T47D (cell line): ENCODE measurements around the gene RBM4B.

Experiments
- DNase-seq, 2 experiments: peaks; one replicate each; pipeline versions ENCODE4 v3.0.0 to v3.0.0-alpha.2; 2011 to 2012; ENCODE audit warnings: low read depth in 1 of 2, low spot score in 1 of 2
- JUND ChIP-seq: IDR thresholded peaks from 2 replicates; pipeline ENCODE4 v1.6.1; 2012; ENCODE audit warnings: low read depth
- in situ Hi-C: cut with HindIII; loops from 2 replicates; pipeline ENCODE4 v1.10.0; 2016; ENCODE audit warnings: low sequenced_read_pairs, low pct_unique_long_range_greater_than_20kb

RBM4B gene

DNA sequence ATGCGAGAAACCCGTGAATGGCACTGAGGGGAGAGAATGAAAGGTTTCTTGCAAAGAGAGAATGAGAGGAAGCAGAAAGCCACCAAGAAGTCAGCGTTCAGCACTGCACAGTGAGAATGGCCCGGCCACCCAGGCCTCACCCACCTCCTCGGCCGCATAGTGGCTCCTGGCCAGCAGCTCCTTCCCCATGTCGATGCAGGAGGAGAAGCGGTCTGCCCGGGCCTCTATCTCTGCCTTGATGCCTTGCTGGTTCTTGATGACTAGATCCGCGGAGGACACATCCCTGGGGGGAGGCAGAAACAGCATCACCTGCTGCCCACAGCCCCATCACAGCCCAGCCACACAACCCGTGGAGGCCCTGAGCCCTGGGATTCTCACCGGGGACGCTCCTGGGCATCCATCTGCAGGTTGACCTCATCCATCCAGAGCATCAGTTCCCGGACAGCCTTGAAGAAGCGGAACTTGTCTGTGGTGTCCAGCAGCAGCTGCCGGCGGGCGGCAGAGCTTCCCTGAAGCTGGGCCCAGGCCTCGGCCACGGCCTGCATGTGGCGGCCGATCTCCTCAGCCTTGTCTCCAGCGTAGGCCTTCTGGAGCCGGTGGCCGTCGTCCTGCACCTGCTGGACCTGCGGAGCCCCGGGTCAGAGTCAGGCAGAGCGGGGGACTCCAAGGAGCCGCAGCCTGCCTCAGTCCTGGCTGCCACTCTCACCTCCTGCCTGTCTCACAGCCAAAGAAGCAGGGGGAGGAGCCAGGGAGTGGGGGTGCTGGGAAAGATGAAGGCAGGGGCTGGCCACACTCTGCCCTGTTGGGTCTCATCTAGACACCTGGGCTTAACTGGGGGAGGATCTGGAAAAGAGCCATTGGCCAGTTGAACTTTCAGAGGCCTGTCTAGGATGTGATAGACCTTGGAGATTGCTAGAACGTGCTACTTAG, 12.2 kb upstream of the RBM4B start:
- TF ChIP-seq JUND: no peak
- no peak for DNase-seq
- in situ Hi-C loops: no loop called here

DNA sequence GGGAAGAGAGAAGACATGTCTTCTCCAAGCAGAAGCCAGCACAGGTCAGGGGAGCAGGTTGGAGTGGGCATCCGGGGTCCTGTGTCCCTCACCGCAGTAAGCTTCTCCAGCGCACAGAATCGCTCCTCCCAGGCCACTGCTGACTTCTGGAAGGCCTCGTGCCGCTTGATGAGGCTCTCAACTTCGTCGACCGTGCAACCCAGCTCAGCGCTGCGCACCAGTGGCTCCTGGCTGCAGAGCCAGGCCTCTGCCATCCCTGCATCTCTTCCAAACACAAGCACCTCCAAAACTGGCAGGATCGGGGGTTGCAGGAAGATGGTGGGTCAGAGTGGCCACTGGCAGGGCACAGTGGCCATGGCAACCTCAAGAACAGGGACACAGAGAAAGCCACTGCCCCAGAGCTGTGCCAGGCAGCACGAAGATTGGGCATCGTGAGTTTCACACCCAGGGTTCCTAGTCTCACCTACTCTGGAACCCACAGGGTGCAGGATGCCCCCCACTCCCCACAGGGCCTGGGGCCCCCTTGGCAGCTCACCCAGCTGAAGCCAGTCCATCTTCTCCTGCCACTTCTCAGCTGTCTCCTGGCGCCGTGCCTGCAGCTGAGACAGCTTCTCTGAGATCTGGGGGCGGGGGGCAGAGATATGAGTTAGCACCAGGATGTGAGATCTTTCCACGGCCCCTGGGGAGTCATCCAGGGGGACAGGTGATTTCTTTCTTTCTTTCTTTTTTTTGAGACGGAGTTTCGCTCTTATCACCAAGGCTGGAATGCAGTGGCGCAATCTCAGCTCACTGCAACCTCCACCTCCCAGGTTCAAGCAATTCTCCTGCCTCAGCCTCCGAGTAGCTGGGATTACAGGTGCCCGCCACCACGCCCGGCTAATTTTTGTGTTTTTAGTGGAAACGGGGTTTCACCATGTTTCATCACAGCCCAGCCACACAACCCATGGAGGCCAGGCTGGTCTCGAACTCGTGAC, 11.2 kb upstream of the RBM4B start:
- in situ Hi-C loops: no loop called here
- no peak for TF ChIP-seq JUND
- no peak for DNase-seq

DNA sequence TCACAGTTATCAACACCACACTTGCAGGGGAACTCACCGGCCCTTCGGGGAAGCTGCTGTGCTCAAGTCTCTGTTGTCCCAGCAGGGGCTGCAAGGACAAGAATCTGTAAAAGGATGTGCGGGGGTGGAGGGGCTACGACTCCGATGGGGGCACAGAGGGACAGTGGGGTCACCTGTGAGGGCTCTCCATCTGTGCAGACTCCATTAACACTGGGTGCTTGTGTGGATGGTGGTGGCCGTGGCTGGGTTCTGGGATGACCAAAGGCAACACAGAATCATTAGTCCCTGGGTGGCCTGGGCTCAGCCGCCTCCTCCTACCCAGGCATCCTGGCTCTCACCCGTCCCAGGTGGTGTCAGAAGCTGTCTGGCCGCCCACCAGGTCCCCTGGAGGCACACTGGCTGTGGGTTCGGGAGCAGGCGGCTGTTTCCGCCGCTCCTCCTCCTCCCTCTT, 10.2 kb upstream of the RBM4B start:
- TF ChIP-seq JUND: no peak
- no peak for DNase-seq
- in situ Hi-C loops: no loop called here

DNA sequence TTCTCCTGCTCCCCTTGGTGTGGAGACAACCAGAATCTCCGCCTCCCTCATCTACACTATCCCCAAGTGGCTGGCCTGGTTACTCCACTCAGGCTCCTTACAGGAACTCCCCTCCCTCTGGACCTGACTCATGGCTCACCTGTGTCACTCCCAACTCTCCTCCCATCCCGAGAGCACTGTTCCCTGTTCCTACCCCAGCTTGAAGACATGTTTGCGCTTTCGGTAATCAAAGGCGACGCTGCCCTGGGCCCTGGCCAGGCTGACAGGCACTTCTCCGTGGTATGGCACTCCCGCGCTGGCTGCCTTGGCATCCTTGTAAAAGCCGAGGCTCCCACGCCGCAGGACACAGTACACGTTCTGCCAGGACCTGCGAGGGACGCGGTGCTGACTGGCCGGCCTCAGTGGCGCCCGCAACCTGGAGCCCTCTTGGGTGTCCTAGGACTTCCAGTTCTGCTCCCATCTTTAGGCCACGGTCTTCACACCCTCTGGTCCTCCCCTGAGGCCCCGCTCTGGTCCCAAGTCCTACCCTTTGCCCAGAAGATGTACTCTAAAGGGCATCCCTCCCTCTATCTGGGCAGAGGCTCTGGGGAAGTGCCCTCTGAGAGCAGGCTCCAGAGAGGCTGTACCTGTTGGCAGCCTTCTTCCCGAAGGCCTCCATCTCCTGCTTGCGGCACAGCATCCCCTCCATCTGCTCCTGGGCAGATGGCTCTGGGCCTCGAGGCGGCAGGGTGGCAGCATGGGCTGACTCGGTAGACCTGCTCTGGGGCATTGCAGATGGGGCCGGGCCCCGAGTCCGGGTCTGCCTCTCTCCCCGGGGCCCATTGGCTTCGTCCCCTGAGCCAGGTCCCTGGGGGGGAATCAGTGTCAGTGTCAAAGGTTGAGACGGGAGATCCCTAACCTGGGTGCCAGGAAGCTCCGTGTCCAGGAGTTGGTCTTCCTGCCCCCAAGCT, 9.4 kb upstream of the RBM4B start:
- in situ Hi-C loops: no loop called here
- TF ChIP-seq JUND: no peak
- DNase-seq: no peak

DNA sequence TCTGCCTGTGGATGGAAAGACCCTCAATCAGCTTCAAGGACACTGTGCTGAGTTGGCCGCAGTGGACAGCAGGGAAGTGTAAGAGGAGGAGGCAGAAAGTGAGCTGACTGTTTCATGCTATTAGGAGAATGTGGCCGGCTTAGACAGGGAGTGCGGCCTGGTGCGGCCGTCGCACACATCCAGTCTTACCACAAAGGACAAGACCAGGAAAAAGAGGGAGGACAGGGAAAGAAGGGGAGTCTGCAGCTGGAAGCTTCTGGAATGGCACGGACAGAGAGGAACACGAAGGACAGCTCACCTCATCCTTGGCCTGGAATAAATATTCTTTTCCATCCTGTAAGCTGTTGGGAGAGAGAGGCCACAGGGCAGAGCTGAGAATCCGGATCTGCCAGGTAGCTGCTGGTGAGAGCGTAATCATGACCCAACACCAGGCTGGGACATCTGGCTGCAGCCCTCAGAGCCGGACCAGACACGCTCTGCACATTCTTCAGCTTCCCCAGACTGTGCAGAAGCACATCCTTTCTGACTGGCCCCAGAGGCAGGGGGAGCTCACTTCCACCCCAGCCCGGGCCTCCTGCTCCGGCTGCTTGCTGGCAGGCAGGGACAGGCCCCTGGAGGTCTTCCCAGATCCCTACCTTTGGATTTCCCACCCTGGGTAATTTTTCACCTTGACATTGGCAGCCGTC, 8.6 kb upstream of the RBM4B start:
- TF ChIP-seq JUND: no peak
- in situ Hi-C loops: no loop called here
- DNase-seq: no peak

DNA sequence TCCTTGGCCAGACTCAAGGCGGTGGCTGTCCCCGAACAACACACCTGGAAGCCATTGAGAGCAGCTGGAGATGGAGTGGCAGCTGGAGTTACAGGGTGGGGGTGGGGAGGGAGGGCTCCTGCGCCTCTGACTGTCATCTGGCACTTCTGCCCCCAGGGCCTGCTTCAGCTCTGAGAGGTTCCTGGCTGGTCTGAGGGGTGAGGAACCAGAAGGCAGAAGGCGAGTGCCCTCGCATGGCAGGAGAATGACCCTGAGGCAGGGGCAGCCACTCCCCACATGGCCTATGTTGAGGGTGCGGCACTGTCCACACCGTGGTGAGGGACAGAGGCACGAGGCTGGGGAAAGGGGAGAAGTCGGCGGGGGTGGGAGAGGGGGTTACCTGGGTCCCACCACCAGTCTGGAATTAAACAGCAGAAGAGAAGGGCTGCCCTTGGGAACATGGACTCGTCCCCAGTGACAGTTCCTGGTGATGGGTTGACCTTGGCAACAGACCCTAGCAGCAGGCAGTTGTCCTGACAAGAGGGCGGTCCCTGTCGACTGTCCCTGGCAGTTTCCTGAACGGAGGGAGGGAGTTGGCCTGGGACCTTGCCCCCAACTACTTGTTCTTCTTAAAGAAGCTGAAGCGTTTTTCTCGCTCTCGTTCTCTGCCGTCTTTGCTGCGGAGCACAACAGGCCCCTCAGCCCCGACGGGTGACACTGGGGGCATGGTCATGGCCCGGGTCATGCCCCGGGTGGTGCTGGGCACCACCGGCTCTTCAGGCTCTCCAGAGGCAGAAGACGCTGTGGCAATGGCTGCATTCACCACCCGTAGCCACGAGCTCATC, 7.8 kb upstream of the RBM4B start:
- no peak for TF ChIP-seq JUND
- in situ Hi-C loops: no loop called here
- no peak for DNase-seq

DNA sequence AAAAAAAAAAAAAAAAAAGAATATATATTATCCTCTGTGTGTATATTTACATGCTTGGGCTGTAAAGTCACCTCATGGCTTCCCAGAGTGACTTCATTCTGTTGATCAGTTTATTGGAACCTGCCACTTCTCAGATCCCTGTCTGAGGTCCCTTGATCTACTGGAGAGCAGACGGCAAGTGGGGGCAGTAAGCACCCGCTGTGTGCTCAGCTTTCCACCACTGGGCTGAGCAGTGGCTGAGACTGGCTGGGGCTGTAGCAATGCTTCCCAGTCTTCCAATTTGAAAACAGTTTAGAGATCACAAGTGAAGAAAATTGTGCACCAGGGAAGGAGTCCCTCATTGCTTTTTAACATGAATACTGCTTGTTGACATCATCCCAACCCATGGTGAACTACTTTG, 6.9 kb upstream of the RBM4B start:
- in situ Hi-C loops: no loop called here
- DNase-seq: no peak
- no peak for TF ChIP-seq JUND

DNA sequence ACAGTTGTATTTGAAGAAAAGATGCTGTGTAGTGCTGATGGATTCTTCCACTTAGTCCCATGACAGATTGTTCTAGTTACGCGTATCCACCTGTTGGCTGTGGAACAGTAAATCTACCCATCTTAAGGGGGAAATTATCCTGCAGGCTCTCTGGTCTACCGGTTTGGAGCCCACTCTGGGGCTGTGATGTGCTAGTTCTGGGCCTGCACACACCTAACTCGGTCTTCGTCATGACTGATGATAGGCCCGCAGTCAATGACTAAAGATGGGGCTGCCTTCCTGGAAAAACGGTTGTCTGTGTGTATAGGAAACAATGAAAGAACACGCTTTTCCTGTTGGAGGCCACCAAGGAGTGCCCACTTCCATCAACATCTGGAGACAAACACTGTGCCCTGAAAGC, 6.2 kb upstream of the RBM4B start:
- TF ChIP-seq JUND: no peak
- no peak for DNase-seq
- in situ Hi-C loops: no loop called here

DNA sequence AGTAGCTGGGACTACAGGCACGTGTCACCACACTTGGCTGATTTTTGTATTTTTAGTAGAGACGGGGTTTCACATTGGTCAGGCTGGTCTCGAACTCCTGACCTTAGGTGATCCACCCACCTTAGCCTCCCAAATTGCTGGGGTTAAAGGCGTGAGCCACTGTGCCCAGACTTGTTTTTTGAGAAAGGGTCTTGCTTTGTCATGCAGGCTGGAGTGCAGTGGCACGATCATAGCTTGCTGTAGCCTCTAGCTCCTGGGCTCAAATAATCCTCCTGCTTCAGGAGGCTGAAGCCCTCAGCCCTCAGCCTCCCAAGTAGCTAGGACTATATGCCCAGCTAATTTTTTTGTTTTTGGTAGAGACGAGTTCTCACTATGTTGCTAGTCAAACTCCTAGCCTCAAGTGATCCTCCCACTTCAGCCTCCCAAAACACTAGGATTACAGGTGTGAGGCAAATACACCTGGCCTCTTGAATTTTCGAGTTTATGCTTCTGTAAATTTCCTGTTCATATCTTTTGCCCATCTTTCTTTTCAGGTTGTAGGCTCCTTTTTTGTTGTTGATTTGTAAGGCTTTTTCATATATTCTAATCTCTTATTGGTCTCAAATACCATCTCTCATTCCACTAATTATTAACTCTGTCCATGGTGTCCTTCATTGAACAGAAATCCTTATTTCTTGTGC, 3.4 kb upstream of the RBM4B start:
- TF ChIP-seq JUND: no peak
- no peak for DNase-seq
- in situ Hi-C loops: no loop called here

DNA sequence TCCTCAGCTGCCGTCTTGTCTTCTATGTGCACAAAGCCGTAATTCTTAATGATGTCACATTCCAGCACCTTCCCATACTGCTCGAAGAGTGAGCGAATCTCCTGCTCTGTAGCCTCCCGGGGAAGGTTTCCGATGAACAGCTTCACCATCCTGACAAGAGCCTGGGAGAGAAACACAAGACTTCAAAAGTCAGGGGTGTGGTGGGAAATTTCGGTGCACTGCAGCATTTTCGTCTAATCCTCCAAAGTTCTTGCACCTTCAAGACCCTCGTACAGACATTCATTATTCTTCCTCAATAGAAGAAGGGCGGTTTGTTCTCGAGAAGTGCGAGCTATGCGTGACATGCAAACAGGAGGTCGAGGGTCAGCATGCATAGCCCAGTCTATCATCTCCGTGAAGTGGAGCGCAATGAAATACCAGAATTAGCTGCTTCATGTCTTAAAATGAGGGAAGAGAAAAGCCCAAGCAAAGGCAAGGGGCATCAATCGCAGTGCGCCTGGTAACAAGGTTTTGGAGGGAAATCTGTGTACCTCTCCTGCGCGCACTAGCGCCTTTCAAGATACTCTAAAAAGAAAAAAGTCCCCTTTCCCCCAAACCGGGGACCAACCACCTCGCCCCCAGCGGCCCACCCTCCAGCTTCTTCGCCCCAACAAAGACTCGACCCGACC, 622 bp downstream of the RBM4B start:
- no peak for TF ChIP-seq JUND
- no peak for DNase-seq
- in situ Hi-C loops: no loop called here
